NCI-H345 treated with DMSO at 0.1 percent for 48 hours (cell line): ENCODE results near the gene RBM23.
"Not testable (repeated sequence)": the region's sequence is repeated elsewhere in the genome, so short reads cannot be mapped to it uniquely, and the experiment has no call there.

Experiments
- DNase-seq: peaks from one replicate; lab custom pipeline; 2025; ENCODE audit not compliant: unreplicated experiment; lab: John Stamatoyannopoulos, UW

The RBM23 gene

DNA sequence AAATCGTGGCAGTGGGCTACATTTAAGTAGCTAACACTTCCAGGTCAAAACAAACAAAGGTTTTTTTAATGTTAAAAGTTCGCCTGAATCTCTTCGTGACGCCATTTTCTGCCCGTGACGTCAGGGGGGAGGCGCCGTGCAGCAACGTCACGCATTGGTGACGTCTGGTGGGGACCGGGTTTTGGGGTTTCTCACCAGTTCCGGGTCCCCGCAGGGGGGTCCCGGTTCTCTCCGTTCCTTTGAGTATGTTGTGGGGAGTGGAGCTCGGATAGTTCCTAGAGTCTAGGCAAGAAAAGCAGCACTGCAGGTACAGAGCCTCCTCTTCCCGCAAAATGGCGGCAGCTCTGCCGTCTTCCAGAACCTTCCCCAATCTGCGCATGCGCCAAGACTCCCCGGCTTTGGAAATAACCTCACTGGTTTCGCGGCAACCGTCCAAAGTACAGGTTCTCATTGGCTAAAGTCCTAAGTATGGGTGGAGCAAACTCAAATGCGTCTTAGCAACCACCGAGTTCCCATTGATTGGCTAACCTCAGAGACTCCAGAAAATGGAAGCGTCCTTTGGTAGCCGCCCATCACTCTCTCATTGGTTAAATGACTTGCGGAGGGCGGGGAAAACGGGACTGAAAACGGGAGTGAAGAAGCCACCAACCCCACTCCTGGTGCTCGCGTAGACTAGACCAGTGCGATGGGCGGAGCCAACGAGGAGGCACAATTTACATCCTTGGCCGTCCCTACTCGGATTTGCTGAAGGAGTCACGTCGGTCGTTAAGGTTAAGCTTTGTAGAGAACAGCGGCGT lies at the start of gene RBM23:
Gene RBM23, minus strand, starts transcription at position 346 of the 797 bp plus-strand sequence.
- DNase-seq, result peak; percentile 100

DNA sequence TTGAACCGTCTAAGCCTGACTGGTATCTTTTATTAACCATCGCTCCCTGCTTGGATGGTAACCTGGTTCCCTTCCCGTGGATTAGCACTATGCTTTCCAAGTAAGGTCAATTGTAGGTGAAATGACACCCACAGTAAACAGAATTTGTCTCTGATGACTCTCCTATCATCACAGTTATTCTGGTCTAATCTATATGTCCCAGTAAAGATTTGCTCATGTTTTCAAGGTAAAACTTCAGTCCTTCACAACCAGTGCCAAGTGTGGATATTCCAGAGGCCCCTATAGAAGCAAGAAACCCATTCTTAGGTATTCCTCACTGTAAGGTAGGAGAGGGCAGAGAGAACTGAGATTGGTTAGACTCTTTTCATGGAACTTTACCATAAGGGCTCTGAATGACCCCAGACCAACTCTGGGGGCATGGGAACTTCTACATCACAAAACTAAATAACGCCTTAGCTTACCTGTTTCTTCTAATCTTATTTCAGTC lies 47.9 kb upstream of the RBM23 start:
- DNase-seq, result no peak

DNA sequence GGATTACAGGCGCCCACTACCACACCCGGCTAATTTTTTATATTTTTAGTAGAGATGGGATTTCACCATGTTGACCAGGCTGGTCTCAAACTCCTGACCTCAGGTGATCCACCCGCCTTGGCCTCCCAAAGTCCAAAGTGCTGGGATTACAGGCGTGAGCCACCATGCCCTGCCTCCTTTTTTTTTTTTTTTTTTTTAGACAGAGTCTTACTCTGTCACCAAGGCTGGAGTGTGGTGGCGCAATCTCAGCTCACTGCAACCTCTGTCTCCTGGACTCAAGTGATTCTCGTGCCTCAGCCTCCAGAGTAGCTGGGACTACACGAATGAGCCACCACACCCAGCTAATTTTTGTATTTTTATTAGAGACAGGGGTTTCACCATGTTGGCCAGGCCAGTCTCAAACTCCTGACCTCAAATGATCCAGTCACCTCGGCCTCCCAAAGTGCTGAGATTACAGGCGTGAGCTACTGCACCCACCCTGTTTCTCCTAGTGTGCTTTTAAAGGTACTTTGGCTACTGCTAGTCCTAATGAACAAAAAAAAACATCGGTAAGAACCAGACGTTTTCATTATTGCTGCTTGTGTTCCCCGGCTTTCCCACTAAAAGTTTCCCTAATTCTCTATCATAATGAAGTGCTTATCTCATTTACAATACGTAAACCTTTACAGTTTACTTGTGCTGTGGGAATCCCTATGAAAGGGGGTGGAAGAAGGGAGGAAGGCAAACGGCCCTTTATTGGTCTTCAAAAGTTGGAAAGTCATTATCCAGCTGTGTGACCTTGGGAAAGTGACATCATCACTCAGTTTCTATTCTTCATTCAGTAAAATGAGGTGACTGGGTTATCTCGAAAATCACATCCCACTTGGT lies 47.2 kb upstream of the RBM23 start:
- not testable (repeated sequence) for DNase-seq

DNA sequence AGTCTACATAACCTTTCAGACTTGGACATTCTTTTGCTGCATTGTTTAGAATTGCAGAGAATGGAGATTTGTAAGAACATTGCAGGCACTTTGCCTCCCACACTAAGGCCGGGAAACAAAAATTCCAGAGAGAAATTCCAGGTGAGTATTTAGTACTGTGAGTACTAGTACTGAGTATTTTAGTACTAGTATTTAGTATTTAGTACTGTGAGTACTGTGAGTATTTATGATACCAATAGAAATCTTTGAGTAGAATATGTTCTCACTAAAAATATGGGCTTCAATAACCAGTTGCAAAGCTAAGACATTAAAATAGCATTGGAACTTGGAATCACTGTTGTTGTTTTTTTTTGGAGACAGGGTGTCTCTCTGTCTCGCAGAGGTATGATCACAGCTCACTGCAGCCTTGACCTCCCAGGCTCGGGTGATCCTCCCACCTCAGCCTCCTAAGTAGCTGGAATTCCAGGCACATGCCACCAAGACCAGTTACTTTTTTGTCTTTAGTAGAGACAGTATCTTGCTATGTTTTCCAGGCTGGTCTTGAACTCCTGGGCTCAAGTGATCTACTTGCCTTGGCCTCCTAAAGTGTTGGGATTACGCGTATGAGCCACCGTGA lies 43.2 kb upstream of the RBM23 start:
- DNase-seq, result no peak

DNA sequence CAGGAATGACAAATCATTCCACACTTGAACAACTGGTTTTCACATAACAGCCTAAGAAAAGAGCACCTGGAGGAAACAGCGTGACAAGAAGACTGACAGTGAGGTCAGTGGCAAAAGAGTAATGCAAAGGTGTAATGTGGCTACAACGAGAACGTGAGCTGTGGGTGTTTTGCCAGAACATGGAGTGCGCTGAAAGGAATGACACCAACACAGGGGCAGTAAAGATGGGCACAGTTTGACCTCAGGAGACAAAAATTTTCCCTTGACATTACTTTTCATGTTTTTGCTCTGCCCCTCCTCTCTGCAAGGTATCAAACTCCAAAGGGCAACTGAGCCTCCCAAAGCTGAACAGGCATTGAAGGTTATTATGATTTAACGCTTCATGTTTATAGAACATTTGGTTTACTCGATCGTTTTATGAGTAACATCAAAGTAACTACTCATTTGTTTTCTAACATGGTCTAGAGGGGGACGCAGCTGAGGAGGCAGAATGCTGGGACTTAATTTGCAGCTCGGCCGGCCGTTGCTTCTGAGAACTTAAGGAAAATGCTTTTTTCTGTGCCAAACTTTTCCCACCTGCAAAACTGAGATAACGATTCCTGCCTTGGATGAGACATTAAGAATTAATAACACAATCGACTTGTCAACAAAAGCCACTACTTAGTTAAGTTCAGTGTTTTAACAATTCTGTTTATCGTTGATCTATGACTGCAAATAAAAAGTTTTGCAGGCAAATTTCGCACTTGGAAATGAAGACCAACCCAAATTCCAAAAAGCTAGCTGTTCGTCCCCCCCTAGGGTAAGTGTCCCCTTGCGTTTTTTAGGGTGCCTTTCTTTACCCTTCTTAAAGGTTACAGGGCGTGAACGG lies 37.0 kb upstream of the RBM23 start:
- no peak for DNase-seq

DNA sequence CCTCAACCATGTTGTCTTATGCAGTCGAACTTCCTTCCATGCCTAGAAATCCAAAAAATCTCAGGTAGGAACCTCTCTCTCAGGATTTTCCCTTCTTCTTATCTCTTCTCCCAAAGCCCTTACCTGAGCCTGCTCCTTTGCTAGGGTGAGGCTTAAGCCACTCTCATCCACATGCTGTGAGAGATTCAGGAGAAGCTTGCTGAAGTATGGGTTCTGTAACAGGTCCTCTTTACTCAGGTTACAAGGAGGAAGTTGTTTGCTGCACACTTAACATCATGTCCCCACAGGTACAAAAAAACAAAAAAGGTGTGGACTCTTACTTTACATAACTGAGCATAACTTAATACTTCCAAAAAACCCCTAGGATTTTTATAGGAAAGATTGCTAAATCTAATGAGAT lies 33.5 kb upstream of the RBM23 start:
- no peak for DNase-seq

DNA sequence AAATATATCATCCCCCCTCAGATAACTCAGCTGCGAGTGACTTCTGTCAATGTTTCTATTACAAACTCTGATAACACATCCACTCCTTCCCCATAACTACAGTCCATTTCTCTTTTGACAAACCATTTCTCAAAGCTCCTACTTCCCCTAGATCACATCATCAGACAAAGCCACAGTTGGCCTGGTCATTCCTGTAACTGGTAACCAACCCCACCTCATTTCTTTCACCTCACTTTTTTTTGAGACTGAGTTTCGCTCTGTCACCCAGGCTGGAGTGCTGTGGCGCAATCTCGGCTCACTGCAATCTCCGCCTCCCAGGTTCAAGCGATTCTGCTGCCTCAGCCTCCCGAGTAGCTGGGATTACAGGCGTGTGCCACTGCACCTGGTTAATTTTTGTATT lies 32.8 kb upstream of the RBM23 start:
- DNase-seq, result not testable (repeated sequence)

DNA sequence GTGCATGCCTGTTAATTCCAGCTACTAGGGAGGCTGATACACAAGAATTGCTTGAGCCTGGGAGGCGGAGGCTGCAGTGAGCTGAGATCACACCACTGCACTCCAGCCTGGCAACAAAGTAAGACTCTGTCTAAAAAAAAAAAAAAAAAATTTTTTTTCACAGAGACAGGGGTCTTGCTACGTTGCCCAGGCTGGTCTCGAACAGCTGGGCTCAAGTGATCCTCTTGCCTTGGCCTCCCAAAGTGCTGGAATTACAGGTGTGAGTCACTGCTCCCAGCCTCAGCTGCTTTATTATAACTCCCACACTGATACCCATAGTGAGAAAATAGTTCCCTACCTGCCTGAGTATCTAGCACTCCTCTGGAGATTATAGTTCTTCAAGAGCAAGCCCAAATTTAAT lies 26.7 kb upstream of the RBM23 start:
- DNase-seq, result no peak

DNA sequence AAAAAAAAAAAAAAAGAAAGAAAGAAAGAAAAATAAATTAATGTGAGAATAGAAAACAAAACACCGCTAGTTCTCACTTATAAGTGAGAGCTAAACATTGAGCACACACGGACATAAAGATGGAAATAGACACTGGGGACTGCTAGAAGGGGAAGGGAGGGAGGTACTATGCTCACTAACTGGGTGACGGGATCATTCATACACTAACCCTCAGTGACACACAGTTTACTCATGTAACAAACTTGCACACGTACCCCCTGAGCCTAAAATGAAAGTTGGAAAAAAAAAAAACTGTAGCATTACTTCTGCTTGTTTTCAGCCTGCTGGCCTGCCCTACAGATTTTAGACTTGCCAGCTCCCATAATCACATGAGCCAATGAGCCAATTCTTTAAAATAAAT lies 20.7 kb upstream of the RBM23 start:
- no peak for DNase-seq

DNA sequence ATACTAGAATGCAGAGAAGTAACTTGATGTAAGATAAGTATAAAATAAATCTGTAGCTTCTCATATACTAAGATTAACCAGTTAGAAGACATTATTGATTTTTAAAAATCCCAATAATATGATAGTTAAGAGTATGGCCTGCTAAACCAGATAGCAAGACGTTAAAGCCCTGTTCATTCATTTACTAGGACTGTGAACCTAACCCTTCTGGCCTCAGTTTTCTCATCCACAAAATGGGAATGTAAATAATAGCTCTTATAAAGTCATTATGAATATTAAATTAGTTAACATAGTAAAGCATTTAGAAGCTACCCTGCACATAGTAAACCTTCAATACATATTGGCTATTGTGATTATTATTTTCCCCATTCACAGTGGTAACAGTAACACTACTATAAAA lies 16.2 kb upstream of the RBM23 start:
- DNase-seq, result no peak

DNA sequence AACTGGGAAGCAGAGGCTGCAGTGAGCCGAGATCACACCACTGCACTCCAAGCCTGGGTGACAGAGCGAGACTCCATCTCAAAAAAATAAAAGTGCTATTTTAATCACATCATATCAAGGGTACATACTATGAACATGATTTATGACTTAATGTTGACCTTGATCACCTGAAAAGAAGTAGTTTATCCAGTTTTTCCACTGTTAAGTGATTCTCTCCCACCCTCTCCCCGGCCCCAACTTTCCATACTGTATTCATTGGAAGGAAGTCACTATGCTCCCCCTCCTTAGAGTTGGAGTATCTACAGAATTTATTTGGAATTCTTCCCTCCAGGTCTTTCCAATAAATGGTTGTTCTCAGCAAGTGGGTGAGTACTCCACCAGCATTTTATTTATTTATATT lies 13.2 kb upstream of the RBM23 start:
- no peak for DNase-seq

DNA sequence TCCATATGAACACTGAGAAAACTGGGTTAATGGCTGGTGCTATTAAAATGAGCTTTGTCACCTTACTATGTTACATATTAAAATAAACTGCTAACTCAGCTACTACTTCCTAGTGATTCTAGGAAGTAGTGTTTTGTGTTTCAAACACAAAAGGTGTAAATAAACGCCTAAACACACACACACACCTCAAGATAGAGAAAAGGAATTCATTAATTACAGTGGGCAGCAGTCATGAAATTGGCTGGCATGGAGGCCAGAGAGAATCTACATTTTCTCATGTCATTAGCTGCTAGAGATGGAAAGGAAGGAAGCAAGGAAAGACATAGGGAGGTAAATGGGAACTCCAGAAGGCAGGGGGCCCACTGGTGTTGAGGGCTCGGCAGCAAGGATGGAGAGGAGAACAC lies 11.0 kb upstream of the RBM23 start:
- DNase-seq, result no peak

DNA sequence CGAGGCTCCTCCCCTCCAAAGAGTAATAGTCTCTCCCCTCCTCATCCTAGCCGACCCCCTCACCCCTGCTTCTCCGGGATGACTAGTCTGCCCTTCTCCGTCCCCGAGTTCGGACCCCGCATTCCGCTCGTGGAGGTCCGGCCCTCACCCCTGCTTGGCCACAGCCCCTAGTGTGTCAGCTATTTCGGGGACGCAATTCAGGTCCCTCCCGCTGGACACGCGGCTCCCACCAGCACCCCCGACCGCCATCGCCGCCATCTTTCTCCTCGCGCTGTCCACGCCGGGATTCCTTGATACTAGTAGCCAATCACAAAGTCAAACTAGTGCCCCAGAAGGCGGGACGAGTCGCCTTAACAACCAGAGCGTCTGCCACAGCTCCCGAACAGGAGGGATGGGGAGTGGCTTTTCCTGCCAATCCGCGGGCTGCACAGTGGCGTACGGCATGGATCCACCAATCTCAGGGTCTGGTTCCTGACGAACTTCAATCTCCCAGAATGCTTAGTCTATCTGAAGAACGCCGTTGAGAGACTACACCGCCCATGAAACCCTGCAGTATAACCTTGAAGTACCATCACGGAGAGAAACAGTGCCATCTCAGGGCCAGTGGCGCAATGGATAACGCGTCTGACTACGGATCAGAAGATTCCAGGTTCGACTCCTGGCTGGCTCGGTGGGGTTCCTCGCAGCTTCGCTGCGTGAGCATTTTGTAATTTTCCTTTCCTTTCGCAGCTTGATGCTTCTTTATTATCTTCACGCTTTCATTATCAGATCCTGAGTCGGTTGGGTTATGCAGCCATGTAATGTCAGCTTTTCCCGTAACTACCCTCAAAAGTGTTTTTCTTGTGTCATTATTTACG lies 10.4 kb upstream of the RBM23 start, which contains the start of gene PRMT5:
Gene PRMT5, minus strand, starts transcription at position 273 of the 857 bp plus-strand sequence. Its CDS starts 15 bp downstream, at position 258.
- DNase-seq, result peak; percentile 99

DNA sequence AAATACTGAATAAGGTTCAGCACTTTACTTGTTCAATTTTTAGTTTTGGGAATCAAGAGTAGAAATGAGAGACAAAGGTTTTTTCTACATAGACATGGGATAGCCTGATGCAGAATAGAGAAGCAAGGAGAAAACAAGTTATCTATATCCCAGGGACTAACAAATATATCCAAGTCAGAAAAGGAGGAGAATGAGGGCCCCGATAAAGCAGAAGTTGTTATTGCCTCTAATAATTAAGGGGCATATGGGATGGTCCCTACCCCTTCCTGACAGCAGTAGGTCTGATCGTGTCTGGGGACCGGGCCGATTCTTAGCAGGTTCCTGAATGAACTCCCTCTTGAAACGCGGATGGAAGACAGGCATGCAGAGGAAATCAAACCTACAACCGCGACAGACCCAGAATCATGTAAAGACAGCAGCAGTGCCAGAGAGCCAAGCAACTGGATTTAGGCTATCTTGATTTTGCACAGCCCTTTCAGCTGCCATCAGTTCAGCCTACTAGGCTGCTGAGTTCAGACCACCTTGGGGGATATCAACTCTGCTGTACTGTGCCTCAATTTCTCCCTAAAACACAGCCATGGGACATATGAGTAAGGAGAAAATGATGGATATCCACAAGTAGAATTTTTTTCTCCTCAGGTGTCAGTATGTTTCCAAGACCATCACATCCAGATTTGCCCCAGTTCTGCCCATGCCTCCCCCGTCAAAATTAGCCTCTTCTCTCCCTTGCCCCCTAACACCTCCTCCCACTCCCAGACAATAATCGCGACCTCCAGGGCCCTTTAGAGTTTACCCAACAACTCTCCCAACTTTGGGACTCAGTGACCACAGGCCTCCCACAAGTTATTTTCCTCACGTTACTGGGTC lies 9.5 kb upstream of the RBM23 start:
- no peak for DNase-seq

DNA sequence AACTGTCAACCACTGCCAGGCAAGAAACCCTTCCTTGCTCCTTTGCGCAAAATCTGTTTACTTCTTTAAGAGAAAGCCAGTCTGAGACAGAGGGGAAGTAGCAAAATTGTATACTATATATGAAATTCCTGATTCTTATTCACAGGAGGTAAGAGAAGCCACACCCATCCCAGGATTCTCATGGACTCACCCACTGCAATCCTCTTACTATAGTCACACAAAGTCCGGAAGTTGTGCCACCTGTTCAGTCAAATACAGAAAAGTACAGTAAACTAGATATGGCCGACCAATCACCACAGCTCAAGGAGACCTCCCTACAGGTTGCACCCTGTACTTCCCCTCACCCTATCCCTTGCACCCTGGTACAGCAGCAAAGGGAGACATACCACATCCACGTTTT lies 7.4 kb upstream of the RBM23 start:
- DNase-seq, result no peak

DNA sequence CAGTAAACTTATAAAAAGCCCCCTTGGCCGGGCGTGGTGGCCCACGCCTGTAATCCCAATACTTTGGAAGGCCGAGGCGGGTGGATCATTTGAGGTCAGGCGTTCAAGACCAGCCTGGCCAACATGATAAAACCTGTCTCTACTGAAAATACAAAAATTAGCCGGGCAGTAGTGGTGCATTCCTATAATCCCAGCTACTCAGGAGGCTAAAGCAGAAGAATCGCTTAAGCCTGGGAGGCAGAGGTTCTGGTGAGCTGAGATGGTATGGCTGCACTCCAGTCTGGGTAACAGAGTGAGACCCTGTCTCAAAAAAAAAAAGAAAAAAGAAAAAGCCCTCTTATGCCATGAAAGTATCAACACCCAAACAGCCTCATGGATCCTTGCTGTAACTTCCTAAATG lies 6.6 kb upstream of the RBM23 start:
- no peak for DNase-seq

DNA sequence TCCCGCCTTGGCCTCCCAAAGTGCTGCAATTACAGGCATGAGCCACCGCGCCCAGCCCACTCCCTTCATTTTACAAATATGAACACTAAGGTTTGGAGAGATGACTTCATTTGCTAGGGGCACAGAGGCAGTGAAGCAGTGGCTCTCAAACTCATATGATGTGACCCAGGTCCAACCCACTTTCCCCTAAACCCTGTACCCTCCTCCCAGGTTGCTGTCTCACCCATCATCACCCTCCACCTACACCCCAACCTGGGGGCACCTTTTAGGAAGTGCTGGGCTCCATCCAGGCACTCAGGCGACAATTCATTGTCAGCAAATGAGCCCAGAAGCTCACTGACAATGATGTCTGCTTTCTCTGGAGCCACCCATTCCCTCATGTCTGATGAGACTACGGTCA lies 4.8 kb upstream of the RBM23 start:
- no peak for DNase-seq

DNA sequence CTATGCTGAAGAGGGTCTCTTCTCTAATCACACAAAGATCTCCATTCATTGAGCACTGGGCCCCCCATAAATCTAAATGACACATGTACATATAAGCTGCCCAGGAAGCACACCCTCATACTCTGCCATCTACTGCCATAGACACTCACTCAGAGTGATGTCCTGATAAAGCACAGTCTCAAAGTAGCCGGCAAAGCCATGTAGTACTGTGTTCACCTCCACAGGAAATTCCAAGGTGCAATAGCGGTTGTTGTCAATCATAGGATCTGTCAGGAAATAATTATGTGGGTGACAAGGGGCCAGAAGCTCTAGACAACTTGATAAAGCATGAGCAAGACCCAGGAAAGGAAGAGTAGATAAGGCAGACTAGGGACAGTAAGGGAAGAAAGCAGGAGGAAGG lies 3.3 kb upstream of the RBM23 start:
- no peak for DNase-seq

DNA sequence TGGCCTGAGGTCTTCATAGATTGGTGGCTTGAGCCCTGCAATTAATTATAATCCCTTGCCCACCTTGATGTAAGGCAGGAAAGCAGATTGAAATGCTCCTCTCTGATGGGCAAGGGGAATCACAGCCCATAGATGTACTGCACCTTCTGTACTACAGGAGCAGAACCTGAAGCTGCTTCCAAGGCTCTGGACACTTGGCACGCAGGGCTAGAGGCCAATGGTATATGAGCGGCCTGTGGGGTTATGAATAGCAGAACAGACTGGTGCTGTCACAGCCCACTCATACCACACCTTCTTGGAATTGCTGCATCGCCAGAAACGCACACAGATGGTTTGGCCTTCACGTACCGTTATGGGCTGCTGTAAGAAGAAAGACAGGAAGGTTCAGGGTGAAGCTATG lies 1.7 kb upstream of the RBM23 start:
- DNase-seq, result no peak
